SKM-1 treated with dmso at 0.1 percent for 144 hours (cell line): ENCODE data around the gene TULP1.

Experiments used
- DNase-seq: peaks from one replicate; lab custom pipeline; 2025; ENCODE audit not compliant: unreplicated experiment; lab: John Stamatoyannopoulos, UW

The TULP1 gene

DNA sequence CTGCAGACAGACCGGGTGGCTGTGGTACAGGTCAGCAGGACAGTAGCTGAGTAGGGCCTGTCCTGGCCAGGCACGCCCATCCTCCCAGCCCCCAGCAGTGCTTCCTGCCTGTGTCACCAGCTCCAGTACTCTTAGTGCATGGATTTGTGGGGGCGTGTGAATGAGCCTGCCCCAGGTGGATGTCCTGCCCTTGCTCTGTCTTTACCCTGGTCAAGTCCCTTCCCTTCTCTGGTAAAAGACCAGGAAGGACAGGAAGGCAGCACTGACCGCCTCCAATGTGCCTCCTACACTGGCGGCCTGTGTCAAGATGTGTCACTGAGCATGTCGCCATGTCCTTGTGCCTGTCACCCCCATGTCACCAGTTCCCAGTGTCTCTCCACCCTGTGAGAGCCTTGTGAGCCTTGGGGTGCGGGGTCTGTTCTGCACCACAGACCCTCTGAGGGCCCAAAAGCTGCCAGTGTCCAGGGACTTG lies 27.7 kb downstream of the TULP1 start:
- DNase-seq = no peak

DNA sequence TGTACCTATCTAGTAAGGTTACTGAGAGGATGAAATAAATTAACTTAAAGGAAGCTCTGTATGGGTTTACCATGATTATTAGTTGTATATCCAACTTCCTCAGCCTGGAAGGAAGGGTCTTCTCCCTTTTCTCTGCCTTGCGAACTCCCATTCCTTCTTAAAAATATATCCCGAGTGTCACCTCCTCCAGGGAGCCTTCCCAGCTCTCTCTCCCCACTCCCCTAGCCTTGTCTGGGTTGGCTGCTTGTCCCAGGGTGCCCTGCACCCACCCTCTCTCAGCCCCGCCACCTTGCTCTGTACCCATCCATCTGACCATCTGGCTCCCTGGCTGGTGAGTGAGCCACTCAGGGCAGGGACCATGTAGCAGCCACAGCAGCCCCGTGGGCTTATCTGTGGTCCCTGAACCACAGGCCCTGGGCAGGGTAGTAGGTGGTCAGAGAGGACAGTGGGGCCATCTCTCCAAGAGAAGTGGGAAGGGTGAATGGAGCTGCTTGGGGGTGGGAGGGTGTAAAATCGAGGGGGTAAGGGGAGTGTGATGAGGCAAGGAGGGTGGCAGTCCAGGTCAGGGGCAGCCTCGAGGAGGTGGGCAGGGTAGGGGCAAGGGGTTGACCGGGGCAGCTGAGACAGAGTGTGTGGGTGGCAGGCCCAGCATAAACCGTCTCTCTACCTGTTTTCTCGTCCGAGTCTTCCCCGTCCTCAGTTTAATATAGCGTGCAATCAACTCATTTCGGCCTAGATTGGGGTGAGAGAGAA lies 28.6 kb downstream of the TULP1 start:
- DNase-seq = no peak

DNA sequence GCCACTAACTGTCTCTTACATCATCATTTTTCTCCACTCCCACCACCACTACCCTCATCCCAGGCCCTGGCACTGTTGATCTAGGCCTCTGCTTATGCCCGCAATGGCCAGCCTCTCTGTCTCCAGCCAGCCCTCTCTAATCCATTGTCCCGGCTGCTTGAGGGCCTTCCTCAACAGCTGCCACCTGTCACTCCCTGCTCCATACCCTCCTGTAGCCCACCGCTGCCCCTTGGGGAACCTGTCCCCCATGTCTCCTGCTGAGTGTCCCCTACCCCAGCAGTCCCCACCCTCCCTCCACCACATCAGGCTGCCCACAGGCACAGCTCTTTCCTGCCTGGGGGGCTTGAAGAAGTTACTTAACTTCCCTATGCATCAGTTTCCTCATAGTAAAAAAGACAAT lies 29.2 kb downstream of the TULP1 start:
- no peak for DNase-seq

DNA sequence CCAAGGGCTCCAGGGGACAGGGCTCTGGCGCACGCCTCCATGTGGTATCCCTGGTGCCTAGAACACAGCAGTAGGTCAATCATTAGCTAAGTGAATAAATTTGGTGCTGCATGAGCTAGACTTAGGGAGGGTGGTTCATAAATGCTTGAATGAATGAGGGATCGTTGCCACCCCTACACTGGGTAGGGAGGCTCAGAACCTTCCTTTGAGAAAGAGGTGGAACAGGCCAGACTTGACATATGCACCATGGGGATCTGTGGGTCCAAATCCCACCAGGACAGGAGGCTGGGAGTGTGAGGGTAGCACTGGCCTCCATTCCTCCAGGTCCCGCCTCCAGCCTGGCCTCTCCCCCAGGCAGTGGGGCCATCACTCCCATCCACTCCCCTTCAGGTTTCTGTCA lies 29.6 kb downstream of the TULP1 start:
- DNase-seq = no peak

DNA sequence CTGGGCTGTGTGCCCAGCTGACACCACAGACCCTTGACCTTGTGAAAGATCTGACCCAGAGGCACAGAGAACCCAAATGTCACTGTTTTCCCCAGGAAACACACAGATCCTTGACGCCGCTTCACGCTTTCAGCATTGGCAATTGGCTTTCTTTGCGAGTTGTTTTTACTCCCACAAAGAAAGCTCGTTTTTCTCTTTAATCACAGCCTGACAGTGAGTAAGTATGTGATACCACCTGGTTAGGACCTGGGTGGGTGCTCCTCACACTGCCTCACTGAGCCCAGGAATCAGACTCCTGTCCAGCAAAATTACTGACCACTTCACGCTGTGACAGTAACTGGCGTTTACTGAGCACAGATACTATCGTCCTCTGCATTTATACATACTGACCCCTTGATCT lies 31.5 kb downstream of the TULP1 start:
- DNase-seq = no peak

DNA sequence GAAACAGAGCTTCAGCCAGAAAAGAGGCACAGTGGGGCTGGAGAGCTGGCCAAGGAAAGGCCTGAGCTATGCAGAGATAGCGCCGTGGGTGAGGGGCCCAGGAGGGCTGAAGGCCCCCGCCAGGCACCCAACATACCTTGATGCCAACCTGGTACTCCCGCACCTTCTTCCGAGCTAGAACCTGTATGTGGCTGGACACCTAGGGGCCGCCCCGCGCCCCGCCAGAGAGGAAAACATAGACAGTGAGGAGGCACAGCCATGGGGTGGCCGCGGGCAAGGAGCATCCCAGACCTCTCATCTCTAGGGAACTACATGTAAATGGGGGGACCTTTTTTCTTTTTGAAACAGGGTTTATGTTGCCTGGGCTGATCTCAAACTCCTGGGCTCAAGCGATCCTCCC lies 32.5 kb downstream of the TULP1 start:
- no peak for DNase-seq

DNA sequence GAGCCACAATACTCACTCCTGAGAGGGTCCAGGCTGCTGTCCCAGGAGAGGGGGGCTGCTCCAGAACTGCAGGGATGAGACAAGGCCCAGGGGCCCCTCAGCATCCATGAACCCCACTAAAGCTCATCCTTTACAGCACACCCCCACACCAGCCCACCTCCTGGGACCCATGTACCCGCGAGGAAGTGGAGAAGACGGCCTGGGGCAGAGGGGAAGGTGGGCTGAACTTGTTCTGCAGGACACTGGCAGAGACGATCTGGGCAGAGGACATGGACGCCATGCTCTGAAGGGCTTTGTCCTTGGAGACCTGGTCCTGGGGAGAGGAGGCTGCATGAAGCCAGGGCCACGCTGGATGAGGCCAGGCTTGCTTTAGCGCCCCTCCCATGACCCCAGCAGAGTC lies 34.4 kb downstream of the TULP1 start:
- no peak for DNase-seq

DNA sequence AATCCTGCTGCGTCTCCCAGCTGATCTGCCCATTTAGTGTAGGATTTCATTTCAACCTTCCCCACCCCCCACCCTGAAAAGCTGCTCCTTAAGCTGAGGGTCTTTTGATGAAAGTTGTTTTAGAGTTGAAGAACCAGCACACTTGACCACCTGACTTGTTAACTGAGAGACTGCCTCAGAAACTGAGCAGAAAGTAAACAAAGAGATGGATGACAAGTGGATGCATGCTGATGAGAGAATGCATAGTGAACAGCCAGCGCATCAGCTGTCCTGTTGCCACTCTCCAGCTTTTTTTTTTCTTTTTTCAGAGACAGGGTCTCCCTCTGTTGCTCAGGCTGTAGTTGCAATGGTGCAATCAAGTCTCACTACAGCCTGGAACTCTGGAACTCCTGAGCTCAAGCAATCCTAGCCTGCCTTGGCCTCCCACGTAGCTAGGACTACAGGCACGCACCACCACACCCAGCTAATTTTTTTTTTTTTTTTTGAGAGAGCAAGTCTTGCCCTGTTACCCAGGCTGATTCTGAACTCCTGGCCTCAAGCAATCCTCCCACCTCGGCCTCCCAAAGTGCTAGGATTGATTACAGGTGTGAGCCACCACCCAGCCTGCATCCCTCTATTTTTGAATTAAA lies 35.0 kb downstream of the TULP1 start:
- no peak for DNase-seq

DNA sequence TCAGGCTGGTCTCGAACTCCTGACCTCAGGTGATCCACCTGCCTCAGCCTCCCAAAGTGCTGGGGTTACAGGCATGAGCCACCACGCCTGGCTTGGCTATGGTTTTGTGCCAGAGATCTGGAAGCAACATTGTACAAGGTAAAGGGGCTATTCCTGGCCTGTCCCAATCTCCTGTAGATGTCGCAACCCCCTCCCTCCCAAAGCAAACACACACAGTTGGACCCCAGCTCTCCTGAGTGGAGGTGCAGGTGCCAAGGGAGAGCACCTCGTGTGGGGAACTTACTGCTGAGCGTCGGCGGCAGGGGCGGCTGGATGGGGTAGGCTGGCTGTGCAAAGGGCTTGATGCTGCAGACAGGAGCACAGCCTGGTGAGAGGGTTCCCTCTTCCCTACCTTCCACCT lies 35.7 kb downstream of the TULP1 start:
- DNase-seq = no peak

DNA sequence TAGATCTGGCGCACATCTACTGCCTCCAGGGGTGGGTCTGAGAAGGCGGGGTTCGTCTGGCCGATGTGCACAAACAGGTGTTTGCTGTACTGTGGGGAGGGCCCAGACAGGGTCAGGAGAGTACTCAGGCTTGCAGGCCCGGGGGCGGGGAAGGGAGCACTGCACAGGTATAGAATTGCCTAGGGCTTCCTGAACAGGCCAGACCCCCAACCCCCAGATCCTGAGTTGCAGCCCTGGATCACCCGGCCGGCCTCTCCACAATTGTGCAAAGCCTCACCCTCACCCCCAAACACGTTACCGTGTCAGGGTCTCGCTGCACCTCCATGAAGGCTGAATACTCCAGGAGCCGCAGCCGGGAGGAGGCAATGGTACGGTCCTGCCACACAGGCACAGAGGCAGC lies 36.7 kb downstream of the TULP1 start:
- DNase-seq = no peak

DNA sequence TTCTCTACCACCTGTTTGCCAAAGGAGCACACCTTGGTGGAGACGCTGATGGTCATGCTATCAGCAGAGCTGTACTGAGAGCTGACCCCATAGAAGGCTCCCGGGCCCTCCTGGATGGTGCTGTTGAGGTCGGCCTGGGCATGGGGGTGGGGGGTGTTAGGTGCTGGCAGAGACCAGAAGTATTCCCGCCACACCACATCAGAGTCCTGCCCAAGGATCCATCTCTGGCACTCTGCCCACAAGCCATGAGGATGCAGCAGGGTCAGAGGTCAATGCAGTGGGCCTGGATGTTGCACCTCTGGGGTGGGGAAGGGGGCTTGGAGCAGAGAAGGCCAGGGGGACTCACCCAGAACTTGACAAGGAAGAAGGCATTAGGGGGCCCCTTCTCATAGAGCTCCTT lies 37.1 kb downstream of the TULP1 start:
- no peak for DNase-seq

DNA sequence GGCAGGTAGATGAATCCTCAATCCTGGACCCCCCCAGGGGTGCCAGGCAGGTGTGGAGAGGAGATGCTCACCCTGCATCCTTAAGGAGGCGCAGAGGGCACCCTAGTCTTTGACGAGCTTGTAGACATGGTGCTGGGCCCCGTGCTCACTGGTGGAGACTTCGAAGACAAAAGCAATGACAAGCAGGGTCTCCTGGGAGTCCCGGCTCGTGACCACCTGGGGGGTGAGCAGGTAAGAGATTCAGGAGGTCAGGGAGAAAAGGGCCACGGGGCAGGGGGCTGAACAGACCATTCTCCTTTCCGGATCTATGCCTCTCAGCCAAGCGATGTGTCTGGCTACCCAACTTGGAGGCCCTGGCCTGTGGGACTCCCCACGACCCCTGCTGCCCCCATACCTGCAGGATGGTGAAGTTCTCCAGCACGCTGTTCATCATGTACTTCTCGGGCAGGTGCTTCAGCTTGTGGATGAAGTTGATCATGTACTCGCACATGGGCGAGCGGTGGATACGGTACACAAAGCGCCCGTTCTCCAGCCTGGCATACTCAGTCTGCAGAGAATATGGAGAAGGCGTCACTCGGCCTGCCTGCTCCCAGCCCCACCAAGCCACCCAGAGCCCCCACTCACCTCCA lies 37.6 kb downstream of the TULP1 start:
- DNase-seq = no peak

DNA sequence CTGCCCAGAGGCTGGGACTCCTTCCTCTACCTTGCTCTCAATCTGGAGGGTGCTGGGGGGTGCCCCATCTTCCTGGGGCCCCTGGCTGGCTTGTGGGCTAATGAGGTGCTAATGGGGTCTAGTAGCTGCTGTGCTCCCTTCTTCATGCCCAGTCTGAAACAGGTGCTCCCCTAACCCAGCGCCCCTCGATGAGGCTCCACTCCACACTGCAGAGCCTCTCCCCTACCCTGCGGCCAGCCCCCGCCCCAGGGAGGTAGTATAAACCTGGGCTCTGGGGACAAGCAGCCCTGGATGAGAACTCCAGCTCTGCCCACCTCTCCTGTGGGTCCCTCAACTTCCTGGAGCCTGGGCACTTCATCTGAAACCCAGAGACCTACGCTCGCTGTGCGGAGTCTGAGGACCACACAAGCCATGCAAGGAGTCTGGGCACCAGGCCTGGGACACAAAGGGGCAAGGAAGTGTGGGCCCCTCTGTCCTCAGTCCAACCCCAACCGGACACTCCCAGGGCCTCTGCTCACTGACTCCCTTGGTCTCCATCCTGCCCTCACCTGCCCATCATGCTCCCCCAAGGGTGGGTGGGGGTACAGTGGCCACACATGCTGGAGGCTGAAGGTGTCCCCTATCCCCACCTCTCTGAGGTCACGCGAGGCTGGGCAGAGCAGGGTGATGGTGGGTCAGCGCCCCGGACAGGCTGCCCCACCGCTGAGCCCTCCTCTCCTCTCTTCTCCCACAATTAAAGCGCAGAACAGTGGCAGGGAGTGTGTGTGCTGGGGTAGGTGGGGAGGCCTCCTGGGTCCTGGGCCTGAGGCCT lies 38.4 kb downstream of the TULP1 start:
- DNase-seq = no peak

DNA sequence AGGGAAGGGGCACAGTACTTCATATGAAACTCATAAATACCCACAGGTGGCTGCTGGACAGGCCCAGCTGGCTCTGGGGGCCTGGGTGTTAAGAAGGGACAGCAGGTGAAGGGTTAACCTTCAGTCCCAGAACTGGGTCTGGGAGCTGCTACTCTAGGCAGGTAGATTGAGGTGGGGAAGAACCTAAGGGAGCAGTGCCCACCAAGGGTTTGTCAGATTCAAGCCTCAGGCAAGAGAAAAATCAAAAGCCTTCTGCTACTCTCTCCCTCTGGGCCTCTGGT lies 38.9 kb downstream of the TULP1 start:
- no peak for DNase-seq

DNA sequence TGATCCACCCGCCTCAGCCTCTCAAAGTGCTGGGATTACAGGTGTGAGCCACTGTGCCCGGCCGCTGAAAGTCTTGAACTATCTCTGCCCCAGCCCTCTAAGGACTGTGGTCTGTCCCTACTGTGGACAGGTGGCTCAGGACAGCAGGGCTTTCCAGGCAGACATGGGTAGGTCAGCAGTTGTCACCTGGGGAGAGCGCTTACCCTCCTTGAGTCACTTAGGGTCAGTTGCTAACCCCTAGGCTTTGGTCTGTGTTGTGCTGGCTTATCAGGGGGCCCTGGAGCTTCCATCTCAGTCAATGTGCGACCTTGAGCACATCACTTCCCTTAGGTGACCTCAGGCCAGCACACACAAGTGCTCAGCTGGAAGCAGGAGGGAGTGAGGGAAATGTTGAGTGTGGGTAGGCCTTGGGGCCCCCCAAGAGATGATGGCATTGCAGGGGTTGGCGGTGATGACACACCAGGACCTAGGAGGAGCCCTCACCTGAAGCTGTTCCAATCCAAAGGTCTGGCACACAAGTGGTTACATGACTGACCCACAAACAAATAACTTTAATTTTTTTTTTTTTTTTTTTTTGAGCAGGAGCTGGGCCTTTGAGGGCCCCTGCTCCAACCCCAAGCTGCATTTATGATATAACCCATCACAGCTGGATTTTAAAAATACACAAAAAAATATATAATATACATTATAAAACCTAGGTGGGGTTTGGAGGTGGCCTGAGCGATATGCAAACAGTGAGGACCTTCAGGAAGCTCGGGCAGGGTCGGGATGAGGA lies 39.4 kb downstream of the TULP1 start:
- DNase-seq = no peak

DNA sequence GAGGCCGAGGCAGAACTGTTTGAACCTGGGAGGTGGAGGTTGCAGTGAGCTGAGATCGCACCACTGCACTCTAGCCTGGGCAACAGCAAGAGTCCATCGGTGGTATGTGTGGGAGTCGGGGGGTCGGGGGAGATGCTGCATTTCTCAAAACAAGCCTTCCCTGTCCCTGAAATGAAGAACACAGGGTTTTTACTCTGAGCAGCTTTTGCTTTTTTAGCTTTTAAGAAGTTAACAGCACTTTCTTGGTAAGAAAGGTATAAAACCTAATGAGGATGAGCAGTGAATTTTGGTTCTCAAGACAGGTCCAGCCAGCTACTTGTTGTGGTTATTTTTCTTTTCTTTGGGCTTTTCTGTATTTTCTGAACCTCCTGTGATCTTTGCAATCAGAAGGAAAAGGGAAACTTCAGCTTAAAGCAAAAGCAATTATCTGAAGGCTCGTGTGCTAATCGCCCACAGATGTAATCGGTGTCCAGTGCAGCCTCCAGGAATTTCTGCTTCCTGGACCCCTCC lies 40.8 kb downstream of the TULP1 start:
- DNase-seq = no peak

DNA sequence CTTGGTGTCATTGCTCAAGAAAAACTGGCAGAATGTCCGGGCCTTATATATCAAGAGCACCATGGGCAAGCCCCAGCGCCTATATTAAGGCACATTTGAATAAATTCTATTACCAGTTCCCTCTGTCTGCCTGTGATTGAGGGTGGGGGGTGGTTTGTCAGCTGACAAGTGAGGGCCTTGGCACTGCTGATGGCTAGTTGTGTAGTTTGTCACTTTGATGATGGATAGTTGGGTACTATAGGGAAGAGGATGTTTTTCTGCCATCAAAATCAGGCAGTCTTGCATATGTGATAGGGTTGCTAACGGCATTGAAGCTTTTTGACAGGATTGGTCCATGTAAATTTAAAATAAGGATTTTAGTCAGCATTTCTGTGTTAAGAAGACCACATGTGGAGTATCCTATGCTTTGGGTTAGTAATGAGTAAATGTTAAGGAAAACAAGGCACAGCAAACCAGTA lies 42.0 kb downstream of the TULP1 start:
- DNase-seq = no peak

DNA sequence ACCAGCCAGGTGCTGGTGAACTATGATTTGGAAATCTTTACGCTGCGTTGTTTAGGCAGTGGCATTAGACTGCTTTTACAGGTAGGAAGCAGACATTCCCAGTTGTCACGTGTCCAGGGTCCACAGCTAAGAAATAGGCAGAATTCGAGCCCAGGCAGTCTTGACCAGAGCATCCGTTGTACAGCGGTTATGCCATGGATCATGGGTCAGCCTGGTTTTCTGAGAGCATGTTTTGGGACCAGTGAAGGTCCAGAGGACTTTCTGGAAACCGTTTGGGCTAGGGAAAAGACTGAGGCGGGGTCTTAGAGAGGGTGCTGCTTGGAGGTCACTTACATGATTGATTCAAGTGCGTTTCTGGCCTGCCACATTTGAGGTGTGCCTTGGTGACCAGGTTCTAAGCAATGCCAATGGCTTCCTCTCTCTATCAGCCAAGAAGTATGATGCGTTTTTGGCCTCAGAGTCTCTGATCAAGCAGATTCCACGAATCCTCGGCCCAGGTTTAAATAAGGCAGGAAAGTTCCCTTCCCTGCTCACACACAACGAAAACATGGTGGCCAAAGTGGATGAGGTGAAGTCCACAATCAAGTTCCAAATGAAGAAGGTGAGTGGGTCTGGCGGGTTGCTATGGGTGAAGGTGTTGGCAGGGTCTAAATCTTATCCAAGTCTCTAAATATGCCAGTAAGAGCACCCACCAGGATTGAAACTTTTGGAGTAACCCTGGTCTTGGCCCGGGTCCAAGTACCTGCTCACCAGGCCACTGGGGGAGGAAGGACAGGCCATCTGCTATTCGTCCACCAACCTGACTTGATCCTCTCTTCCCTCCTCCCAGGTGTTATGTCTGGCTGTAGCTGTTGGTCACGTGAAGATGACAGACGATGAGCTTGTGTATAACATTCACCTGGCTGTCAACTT lies 42.7 kb downstream of the TULP1 start:
- no peak for DNase-seq

DNA sequence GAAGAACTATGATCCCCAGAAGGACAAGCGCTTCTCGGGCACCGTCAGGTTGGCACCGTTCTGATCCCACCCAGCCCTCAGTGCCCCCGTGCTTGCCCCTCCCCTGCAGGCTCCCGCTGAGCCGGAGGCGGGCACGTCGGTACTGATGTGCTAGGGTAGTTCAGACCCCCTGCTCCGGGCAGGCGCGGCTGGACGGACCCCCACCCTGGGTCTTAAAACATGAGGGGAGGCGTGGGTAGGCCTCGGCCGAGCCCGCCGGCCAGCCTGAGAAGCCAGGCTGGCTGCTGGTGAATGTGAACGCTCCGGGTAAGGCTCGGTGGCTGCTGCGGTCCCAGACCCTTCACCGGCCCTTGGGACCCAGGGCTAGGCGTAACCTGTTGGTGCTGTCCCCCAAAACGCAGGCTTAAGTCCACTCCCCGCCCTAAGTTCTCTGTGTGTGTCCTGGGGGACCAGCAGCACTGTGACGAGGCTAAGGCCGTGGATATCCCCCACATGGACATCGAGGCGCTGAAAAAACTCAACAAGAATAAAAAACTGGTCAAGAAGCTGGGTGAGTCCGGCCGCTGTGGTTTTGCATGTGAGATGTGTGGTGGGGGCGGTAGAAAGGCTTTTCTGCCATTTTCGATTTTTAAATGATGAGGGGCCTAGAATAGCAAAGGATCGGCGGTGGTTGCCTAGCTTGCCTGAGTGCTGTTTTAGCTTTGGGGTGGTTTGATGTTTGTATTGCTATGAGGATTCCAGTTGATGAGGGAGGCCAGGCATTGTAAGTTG lies 43.5 kb downstream of the TULP1 start:
- DNase-seq = no peak
